ENCODE results near the gene CACNA1B.
"Not testable (repeated sequence)": the region's sequence is repeated elsewhere in the genome, so short reads cannot be mapped to it uniquely, and the experiment has no call there.

CACNA1B gene

GRCh38 chr9:138073408-138073807, 195.8 kb downstream of the CACNA1B start:
- DNase-seq (ENCODE audit: low read depth): no peak

GRCh38 chr9:138073808-138074207, 196.2 kb downstream of the CACNA1B start:
- DNase-seq (ENCODE audit: low read depth): no peak

GRCh38 chr9:138074516-138074915, 196.9 kb downstream of the CACNA1B start:
- no peak for DNase-seq (ENCODE audit: low read depth)

- no peak for DNase-seq (ENCODE audit: low read depth)
Measured at GRCh38 chr9:138075496-138075895, 197.9 kb downstream of the CACNA1B start.

GRCh38 chr9:138075961-138076649, 198.5 kb downstream of the CACNA1B start:
- DNase-seq (ENCODE audit: low read depth): no peak

- DNase-seq (ENCODE audit: low read depth): no peak
Measured at GRCh38 chr9:138076650-138077009, 199.0 kb downstream of the CACNA1B start.

DNA sequence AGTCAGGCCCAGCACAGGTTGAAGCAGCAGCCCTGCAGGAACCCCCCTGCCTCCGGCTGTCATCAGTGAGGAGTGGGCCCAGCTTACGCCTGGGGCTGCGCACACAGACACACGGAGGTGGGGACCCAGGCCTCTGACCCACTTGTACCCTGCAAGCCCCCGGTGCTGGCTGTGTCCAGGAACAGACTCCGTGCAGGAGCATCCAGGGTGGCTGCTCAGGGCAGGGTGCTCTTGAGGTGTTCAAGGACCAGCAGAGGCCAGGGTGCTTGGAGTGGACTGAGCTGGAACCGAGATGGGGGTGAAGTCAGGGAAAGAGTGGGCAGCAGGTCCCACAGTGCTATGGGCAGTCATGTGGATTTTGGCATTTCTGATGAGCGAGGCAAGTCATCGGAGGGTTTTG, 199.5 kb downstream of the CACNA1B start:
- DNase-seq (ENCODE audit: low read depth): no peak

GRCh38 chr9:138077898-138078540, 200.4 kb downstream of the CACNA1B start:
- no peak for DNase-seq (ENCODE audit: low read depth)

GRCh38 chr9:138078846-138079245, 201.3 kb downstream of the CACNA1B start:
- DNase-seq (ENCODE audit: low read depth): no peak

- DNase-seq (ENCODE audit: low read depth): no peak
Measured at GRCh38 chr9:138080979-138081378, 203.4 kb downstream of the CACNA1B start.

DNA sequence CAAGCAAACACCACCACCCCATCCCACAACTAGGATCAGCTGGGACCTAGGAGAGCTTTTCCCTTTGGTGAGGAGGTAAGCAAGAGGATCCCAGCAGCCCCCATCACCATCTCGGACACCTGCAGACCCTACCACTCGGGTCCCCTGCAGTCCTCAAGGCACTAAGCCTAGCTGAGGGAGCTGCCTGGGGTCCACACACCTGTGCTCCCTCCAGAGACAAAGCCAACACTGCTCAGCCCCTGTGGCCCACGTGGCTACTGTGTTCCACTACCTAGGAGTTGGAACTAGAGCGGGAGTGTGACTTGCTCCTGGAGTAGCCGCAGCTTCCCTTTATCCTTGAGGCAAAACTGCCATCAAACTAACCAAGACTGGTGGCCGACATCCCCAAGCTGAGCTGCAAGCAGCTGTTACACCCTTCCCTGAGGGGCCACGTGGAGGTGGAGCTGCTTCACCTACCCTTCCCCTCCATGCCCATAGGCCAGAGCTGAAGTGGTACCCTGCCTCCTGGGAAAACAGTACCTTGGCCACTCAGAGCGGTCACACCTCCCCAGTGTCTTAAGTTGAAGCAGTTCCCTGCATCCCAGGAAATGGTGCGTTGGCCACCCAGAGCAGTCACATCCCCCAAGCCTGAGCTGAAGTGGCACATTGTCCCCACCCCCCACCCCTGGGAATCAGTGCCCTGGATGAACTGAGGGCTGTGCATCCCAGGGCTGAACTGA, 205.5 kb downstream of the CACNA1B start:
- DNase-seq (ENCODE audit: low read depth): no peak

- DNase-seq (ENCODE audit: low read depth): no peak
Measured at GRCh38 chr9:138083873-138084272, 206.3 kb downstream of the CACNA1B start.

DNA sequence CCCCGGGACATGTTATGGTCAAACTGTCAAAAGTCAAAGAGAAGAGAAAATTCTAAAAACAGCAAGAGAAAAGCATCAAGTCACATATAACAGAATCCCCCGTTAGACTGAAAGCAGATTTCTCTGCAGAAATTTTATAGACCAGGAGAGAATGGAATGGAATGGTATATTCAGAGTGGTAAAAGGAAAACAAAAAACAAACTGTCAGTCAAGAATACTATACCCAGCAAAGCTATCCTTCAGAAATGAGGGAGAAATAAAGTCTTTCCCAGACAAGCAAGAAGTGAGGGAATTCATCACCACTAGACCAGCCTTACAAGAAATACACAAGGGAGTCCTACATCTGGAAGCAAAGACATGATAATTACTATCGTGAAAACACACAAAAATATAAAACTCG, 208.0 kb downstream of the CACNA1B start:
- no peak for DNase-seq (ENCODE audit: low read depth)

- not testable (repeated sequence) for DNase-seq (ENCODE audit: low read depth)
Measured at GRCh38 chr9:138092057-138092456, 214.5 kb downstream of the CACNA1B start.

GRCh38 chr9:138094028-138094427, 216.4 kb downstream of the CACNA1B start:
- no peak for DNase-seq (ENCODE audit: low read depth)

DNA sequence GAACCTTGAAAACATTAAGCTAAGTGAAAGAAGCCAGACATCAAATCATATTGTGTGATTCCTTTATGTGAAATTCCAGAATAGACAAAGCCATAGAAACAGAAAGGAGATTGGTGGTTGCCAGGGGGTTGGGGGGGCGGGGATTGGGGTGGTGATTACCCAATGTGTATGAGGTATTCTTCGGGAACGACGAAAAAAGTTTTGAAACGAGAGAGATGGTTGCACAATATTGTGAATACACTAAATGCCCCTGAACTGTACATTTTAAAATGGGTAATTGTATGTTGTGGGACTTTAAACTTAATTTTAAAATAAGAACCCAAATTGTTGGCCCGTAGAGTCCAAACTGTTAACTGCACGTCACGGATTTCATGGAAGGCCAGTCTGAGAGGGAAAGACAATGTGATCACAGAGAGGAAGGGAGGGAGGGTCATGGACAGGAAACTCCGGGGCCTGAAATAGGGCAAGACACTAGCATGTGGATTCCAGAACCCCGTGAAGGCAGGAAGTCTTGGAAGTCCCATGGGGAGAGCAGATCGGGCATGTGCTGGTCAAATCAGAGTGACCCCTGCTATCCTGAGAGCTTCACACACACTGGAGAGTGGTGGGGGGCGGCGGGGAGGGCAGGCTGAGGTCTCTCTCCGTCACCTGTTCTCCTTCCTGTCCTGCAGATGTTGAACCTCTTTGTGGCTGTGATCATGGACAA, 218.4 kb downstream of the CACNA1B start:
- no peak for DNase-seq (ENCODE audit: low read depth)

DNA sequence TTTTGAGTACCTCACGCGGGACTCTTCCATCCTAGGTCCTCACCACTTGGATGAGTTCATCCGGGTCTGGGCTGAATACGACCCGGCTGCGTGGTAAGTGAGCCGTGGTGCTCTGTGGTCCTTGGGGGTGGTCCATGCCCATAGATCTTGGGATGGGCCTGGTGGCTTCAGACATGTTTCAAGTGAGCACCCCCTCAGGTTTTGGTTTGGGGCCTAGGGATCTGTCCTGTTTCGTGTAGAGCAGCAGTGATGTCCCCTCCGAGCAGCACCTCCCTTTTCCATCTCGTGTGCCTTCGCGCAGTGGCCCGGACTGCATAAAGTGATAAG, 218.9 kb downstream of the CACNA1B start:
- DNase-seq (ENCODE audit: low read depth): no peak

DNA sequence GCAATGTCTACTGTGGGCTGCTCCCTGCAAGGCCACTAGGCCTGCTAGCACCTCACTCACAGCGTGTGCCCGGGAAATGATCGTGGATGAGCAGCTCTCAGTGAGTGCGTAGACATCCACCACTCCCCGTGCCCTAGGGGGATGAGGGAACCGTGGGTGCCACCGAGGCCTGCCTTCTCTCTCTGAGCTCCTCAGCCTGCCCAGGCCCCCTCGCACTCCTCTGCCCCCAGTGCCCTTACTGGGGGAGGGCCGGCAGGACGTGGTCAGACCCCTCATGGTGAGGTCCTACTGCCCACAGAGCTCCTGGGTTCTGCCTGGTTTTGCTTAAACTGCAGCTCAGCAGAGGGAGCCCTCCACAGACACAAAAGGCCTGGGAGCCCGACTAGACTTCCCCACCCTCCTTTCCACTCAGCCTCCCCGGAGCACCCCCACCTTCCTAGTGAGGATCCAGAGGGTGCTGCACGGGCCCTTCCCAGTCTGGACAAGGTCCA, 220.0 kb downstream of the CACNA1B start:
- no peak for DNase-seq (ENCODE audit: low read depth)

GRCh38 chr9:138098116-138098907, 220.7 kb downstream of the CACNA1B start:
- no peak for DNase-seq (ENCODE audit: low read depth)

DNA sequence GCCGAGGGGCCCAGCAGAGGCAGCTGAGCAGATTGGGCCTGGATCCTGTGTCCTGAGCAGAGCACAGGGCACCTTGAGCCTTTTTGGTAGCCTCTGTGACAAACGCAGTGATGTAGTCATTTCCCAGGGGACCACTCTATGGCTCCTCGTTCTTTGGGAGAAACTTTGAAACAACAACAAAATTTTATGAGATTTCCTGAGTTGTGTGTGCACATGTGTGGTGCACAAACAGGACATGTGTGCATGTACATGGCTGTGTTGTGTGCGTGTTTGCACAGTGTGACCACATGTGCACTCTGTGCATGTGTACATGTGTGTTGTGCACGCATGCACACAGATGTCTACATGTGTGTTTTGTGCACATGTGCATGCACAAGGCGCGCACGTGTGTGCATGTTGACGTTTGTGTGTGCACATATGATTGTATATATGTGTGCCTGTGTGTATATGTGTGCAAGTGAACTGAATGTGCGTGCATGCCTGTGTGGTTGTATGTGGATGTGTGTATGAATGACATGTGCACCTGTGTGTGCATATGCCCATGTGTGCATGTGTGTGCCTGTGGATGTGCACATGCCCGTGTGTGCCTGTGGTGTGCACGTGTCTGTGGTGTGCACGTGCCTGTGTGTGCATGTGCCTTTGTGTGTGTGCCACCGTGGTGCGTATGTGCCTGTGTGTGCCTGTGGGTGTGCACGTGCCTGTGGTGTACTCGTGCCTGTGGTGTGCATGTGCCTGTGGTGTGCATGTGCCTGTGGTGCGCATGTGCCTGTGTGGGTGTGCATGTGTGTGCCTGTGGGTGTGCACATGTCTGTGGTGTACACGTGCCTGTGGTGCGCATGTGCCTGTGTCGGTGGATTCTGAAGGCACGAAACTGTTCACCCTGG, 221.6 kb downstream of the CACNA1B start:
- no peak for DNase-seq (ENCODE audit: low read depth)

Data from GM04503 (cell line).